Endothelial cell of umbilical vein (primary cell): ENCODE data around the gene PTGDS. TPM values are rescaled to one million over a fixed set of nuclear protein-coding genes. Genes with fewer than 3 reads are reported as not detected.

ENCODE experiments used
- BruUV-seq: library from RNA; stranded (reverse); fragments of 400-500 nt; replicated peaks from 2 replicates; lab custom pipeline; 2021; lab: Mats Ljungman, UMichigan
- CTCF ChIA-PET: fragments of 300-600, 350-600 bp; sonication (Branson Sonifier 250); formaldehyde crosslinking; loops from one replicate; lab custom pipeline; 2021; ENCODE audit warnings: antibody characterized with exemption, inconsistent platforms; lab: Charles Lee
- POLR2A ChIA-PET: fragments of 300-600, 350-600 bp; sonication (Branson Sonifier 250); formaldehyde crosslinking; loops from one replicate; lab custom pipeline; 2021; ENCODE audit warnings: antibody characterized with exemption, inconsistent platforms; lab: Charles Lee
- DNase-seq: peaks from one replicate; pipeline ENCODE4 v3.0.0-alpha.2; 2011; ENCODE audit warnings: low read depth, low spot score
- FAIRE-seq: peaks from 2 replicates; lab custom pipeline; 2011; peaks lifted over from hg19 to GRCh38; lab: Jason Lieb, UNC
- H2AFZ ChIP-seq: 2 replicates; pipeline ENCODE4 v1.6.0; 2012; ENCODE audit warnings: low read depth, low read length, control low read depth, inconsistent platforms
- H3K27ac ChIP-seq: 2 replicates; pipeline ENCODE4 v1.5.1; 2011; ENCODE audit warnings: low read depth, mild to moderate bottlenecking, control low read depth, low read length, moderate library complexity; ENCODE audit not compliant: insufficient read depth
- H3K27me3 ChIP-seq, 2 experiments: 2 replicates each; pipeline versions ENCODE4 v1.6.0 to v1.6.1; 2011; ENCODE audit warnings: low read length in 2 of 2, mixed read lengths in 1 of 2; ENCODE audit not compliant: control insufficient read depth in 2 of 2, insufficient read depth in 2 of 2
- H3K36me3 ChIP-seq, 2 experiments: 2 replicates in 1 of 2; 3 replicates in 1 of 2; pipeline ENCODE4 v1.5.1; 2011; ENCODE audit warnings: low read length in 2 of 2, mild to moderate bottlenecking in 1 of 2, moderate library complexity in 1 of 2; ENCODE audit not compliant: control insufficient read depth in 2 of 2, insufficient read depth in 2 of 2; ENCODE audit errors: extremely low read depth in 1 of 2
- H3K4me1 ChIP-seq: 3 replicates; pipeline ENCODE4 v1.5.1; 2011; ENCODE audit warnings: mild to moderate bottlenecking, low read length; ENCODE audit not compliant: control insufficient read depth, insufficient read depth; ENCODE audit errors: extremely low read depth
- H3K4me2 ChIP-seq: 2 replicates; pipeline ENCODE4 v1.6.1; 2011; ENCODE audit warnings: low read length, control low read depth, mixed read lengths; ENCODE audit not compliant: insufficient read depth
- H3K4me3 ChIP-seq, 3 experiments: fragments of 200-600 bp in 1 of 3; sonication (generic), shearing (Covaris generic) in 1 of 3; replicated peaks in 1 of 3; 2 replicates each; pipeline ENCODE4 v1.5.1; 2011 to 2016; ENCODE audit warnings: control low read depth in 3 of 3, low read length in 3 of 3, mild to moderate bottlenecking in 2 of 3, inconsistent platforms in 1 of 3, low read depth in 1 of 3, moderate library complexity in 1 of 3; ENCODE audit not compliant: insufficient read depth in 1 of 3
- H3K79me2 ChIP-seq: 2 replicates; pipeline ENCODE4 v1.6.0; 2012; ENCODE audit warnings: low read length, inconsistent platforms; ENCODE audit not compliant: control insufficient read depth, insufficient read depth
- H3K9ac ChIP-seq: replicated peaks from 2 replicates; pipeline ENCODE3; 2011; ENCODE audit warnings: low read length, control low read depth; ENCODE audit not compliant: insufficient read depth; ENCODE audit errors: extremely low read depth
- H3K9me1 ChIP-seq: replicated peaks from 3 replicates; pipeline ENCODE4 v1.6.0; 2011; ENCODE audit warnings: mild to moderate bottlenecking, low read length; ENCODE audit not compliant: control insufficient read depth, insufficient read depth; ENCODE audit errors: extremely low read depth
- H3K9me3 ChIP-seq: replicated peaks from 2 replicates; pipeline ENCODE4 v1.5.1; 2012; ENCODE audit warnings: low read length, inconsistent platforms; ENCODE audit not compliant: control insufficient read depth, insufficient read depth
- H4K20me1 ChIP-seq: replicated peaks from 2 replicates; pipeline ENCODE3; 2011; ENCODE audit warnings: mild to moderate bottlenecking, low read length; ENCODE audit not compliant: control insufficient read depth, insufficient read depth; ENCODE audit errors: extremely low read depth
- EZH2 ChIP-seq: IDR thresholded peaks from 2 replicates; pipeline ENCODE4 v1.6.1; 2012; ENCODE audit warnings: borderline replicate concordance, low read depth, mild to moderate bottlenecking, moderate library complexity, low read length, inconsistent platforms; ENCODE audit not compliant: severe bottlenecking
- FOS ChIP-seq: IDR thresholded peaks from 2 replicates; pipeline ENCODE4 v1.6.1; 2011; ENCODE audit warnings: mild to moderate bottlenecking, low read length, moderate library complexity, borderline replicate concordance; ENCODE audit not compliant: insufficient read depth
- GATA2 ChIP-seq: IDR thresholded peaks from 2 replicates; pipeline ENCODE4 v1.7.0; 2011; ENCODE audit warnings: low read depth, mild to moderate bottlenecking, moderate library complexity, mixed read lengths, low read length; ENCODE audit not compliant: insufficient read length, insufficient read depth
- JUN ChIP-seq: IDR thresholded peaks from 2 replicates; pipeline ENCODE4 v1.6.1; 2011; ENCODE audit warnings: borderline replicate concordance, low read depth; ENCODE audit not compliant: insufficient read length, insufficient read depth
- MYC ChIP-seq: IDR thresholded peaks from one replicate; pipeline ENCODE4 v1.6.1; 2011; ENCODE audit warnings: mild to moderate bottlenecking, low read depth, low read length
- POLR2A ChIP-seq: IDR thresholded peaks from 2 replicates; pipeline ENCODE4 v1.6.1; 2012; ENCODE audit warnings: low read depth, mild to moderate bottlenecking, control low read depth, low read length
- POLR2AphosphoS5 ChIP-seq: IDR thresholded peaks from 2 replicates; pipeline ENCODE4 v1.6.1; 2012; ENCODE audit warnings: low read depth, mild to moderate bottlenecking, control low read depth, low read length, moderate library complexity; ENCODE audit not compliant: insufficient read depth
- dilution Hi-C: fragments of 300-500 bp; cut with MboI; formaldehyde crosslinking; loops from one replicate; pipeline ENCODE4 v1.15.0; 2019; ENCODE audit warnings: low sequenced_read_pairs; ENCODE audit not compliant: extremely low pct_ligation_motif_present
- intact Hi-C: fragments of 100-400 bp; cut with micrococcal nuclease; formaldehyde crosslinking; loops from one replicate; pipeline ENCODE4 v1.10.0; 2022
- polyA plus RNA-seq, 4 experiments: library from polyadenylated mRNA; depleted of rRNA in 3 of 4; stranded (reverse) in 3 of 4; unstranded in 1 of 4; fragments of >200 nt; gene quantifications; 2 replicates each; pipeline versions ENCODE4 v1.2.1 to v1.2.3, GENCODE V29; 2011 to 2012; ENCODE audit warnings: missing spikeins in 1 of 4
- total RNA-seq: library from RNA; stranded (reverse); gene quantifications from 2 replicates; pipeline ENCODE4 v1.2.3, GENCODE V29; 2021
- TF ChIP-seq, protein P1 (sequence below): IDR thresholded peaks from 2 replicates; pipeline ENCODE4 v1.6.1; 2011; ENCODE audit not compliant: insufficient read depth, insufficient read length
- TF ChIP-seq, protein P2 (sequence below), 2 donors: IDR thresholded peaks; 1 replicate in 1 of 2; 2 replicates in 1 of 2; pipeline ENCODE4 v1.5.1; 2011; ENCODE audit warnings: low read length in 2 of 2, mild to moderate bottlenecking in 2 of 2, moderate library complexity in 2 of 2, control low read depth in 1 of 2, inconsistent platforms in 1 of 2, low read depth in 1 of 2; ENCODE audit not compliant: insufficient read depth in 1 of 2; ENCODE audit errors: extremely low read depth in 1 of 2

PTGDS gene
- total and polyA plus RNA-seq, 2 donors (not counting 3 experiments of a cell fraction or from before 2014, with no cell fraction given): not detected

- H3K4me3 ChIP-seq: no peak overlapping the region
- H3K9ac ChIP-seq: no peak overlapping the region
- no TSS peak for BruUV-seq
- H3K27me3 ChIP-seq: no peaks in the 10 kb centered on the region
- POLR2A ChIA-PET: no interaction called here
- H3K9me3 ChIP-seq: no peaks in the 10 kb centered on the region
- no peak overlapping the region for H3K4me2 ChIP-seq
- no peak for FAIRE-seq
- H3K79me2 ChIP-seq: no peaks in the 10 kb centered on the region
- H4K20me1 ChIP-seq: no peaks in the 10 kb centered on the region
- dilution Hi-C loops (no loop called here), intact Hi-C loops (no loop called here)
- CTCF ChIA-PET: interaction anchor here (1.4 to 1.8 kb wide), 3 partner anchors 8 to 24 kb away, joined by 3 to 17 read pairs (median 4); no protein-coding TSS in a partner anchor
- no peak overlapping the region for H2AFZ ChIP-seq
- no peak overlapping the region for H3K27ac ChIP-seq
- H3K4me1 ChIP-seq: no peaks in the 10 kb centered on the region
- no peak for DNase-seq
- H3K9me1 ChIP-seq: no peaks in the 10 kb centered on the region
- no peaks in the 10 kb centered on the region for H3K36me3 ChIP-seq
- TF ChIP-seq, protein P1, sequence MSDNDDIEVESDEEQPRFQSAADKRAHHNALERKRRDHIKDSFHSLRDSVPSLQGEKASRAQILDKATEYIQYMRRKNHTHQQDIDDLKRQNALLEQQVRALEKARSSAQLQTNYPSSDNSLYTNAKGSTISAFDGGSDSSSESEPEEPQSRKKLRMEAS: no peak
- TF ChIP-seq, protein P2, sequence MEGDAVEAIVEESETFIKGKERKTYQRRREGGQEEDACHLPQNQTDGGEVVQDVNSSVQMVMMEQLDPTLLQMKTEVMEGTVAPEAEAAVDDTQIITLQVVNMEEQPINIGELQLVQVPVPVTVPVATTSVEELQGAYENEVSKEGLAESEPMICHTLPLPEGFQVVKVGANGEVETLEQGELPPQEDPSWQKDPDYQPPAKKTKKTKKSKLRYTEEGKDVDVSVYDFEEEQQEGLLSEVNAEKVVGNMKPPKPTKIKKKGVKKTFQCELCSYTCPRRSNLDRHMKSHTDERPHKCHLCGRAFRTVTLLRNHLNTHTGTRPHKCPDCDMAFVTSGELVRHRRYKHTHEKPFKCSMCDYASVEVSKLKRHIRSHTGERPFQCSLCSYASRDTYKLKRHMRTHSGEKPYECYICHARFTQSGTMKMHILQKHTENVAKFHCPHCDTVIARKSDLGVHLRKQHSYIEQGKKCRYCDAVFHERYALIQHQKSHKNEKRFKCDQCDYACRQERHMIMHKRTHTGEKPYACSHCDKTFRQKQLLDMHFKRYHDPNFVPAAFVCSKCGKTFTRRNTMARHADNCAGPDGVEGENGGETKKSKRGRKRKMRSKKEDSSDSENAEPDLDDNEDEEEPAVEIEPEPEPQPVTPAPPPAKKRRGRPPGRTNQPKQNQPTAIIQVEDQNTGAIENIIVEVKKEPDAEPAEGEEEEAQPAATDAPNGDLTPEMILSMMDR (IDR thresholded peaks at IDR 0.05; ENCODE audit: extremely low read depth in 1 of 2, insufficient read depth in 1 of 2, low read depth in 1 of 2, low read length in 2 of 2): no peak
- TF ChIP-seq GATA2: no peak
- no peak for TF ChIP-seq POLR2A
- TF ChIP-seq MYC: no peak
- TF ChIP-seq FOS: no peak
- no peak for TF ChIP-seq POLR2AphosphoS5
- no peak for TF ChIP-seq JUN
- no peak for TF ChIP-seq EZH2
Measured at GRCh38 chr9:137021568-137021978, 44.3 kb downstream of the PTGDS start.
